Breast epithelium (tissue), 3 donors: Measurements from ENCODE around the gene GNG7.

Experiments used
- POLR2A ChIP-seq: fragments of 450-650 bp; IDR thresholded peaks from one replicate; pipeline ENCODE4 v1.6.1; 2016; ENCODE audit warnings: antibody characterized with exemption, mild to moderate bottlenecking, moderate library complexity
- TF ChIP-seq, protein P1 (sequence below), 3 donors: fragments of 450-650 bp; IDR thresholded peaks; one replicate each; pipeline ENCODE4 v1.5.1; 2016 to 2017; ENCODE audit warnings: antibody characterized with exemption in 3 of 3, mild to moderate bottlenecking in 3 of 3, moderate library complexity in 3 of 3

DNA sequence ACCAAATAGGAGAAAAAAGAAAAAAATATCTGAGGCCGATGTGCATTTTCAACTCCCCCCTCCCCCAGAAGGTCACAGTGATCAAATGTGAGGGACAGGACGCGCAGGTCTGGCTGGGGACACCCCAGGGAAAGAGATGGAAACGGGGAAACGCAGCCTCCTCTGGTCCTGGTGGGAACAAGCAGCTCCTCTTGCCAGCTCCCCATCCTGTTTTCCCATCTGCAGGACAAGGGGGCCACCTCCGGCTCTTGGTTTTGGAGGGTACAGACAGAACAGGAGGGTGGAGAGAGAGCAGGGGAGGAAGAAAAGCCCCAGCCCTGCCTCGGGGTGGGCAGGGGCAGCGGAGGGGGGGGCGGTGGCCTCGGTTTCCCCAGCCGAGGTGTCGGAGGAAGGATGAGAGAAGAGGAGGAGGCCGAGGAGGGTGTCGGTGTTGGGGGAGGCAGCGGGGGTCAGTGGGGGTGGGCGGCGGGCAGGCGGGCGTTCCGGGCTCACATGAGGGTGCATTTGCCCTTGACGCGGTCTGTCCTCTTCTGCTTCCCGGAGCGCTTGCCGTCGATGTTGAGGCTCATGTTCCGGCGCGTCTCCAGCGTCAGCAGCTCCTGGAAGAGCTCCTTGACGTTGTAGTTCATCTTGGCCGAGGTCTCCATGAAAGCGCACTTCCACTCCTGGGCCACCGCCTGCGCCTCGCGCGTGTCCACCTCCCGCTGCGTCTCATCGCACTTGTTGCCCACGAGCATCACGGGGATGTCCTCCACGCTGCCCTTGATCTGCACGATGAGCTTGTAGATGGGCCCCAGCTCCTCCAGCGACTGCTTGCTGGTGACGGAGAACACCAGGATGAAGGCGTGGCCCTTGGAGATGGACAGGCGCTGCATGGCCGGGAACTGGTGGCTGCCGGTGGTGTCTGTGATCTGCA, 14.5 kb upstream of the GNG7 start:
- TF ChIP-seq, protein P1, sequence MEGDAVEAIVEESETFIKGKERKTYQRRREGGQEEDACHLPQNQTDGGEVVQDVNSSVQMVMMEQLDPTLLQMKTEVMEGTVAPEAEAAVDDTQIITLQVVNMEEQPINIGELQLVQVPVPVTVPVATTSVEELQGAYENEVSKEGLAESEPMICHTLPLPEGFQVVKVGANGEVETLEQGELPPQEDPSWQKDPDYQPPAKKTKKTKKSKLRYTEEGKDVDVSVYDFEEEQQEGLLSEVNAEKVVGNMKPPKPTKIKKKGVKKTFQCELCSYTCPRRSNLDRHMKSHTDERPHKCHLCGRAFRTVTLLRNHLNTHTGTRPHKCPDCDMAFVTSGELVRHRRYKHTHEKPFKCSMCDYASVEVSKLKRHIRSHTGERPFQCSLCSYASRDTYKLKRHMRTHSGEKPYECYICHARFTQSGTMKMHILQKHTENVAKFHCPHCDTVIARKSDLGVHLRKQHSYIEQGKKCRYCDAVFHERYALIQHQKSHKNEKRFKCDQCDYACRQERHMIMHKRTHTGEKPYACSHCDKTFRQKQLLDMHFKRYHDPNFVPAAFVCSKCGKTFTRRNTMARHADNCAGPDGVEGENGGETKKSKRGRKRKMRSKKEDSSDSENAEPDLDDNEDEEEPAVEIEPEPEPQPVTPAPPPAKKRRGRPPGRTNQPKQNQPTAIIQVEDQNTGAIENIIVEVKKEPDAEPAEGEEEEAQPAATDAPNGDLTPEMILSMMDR (IDR thresholded peaks at IDR 0.05), result no peak
- no peak for TF ChIP-seq POLR2A
